Urinary bladder (tissue), 4 donors: ENCODE results near the gene CELSR1. TPM values are rescaled to one million over a fixed set of nuclear protein-coding genes. Genes with fewer than 3 reads are reported as not detected.
"Not testable (repeated sequence)": the region's sequence is repeated elsewhere in the genome, so short reads cannot be mapped to it uniquely, and the experiment has no call there.

ENCODE experiments used
- DNase-seq: peaks from one replicate; pipeline ENCODE4 v3.0.0-alpha.2; 2015; ENCODE audit errors: extremely low spot score
- H3K27ac ChIP-seq: one replicate; pipeline ENCODE4 v1.5.1; 2013; ENCODE audit warnings: low read depth, mild to moderate bottlenecking, moderate library complexity
- H3K36me3 ChIP-seq: one replicate; pipeline ENCODE4 v1.6.1; 2013; ENCODE audit warnings: mild to moderate bottlenecking, moderate library complexity; ENCODE audit not compliant: insufficient read depth
- H3K4me1 ChIP-seq: one replicate; pipeline ENCODE4 v1.6.1; 2013; ENCODE audit warnings: mild to moderate bottlenecking, moderate library complexity; ENCODE audit not compliant: insufficient read depth
- H3K4me3 ChIP-seq: one replicate; pipeline ENCODE4 v1.5.1; 2013; ENCODE audit warnings: low read depth, low read length
- WGBS: extraction: QIAGEN DNeasy Blood & Tissue Kit; methylation state at CpG from one replicate; pipeline ENCODE4 v1.1.7; 2013; 5-methylcytosine and 5-hydroxymethylcytosine counted together
- polyA plus RNA-seq: library from polyadenylated mRNA; stranded (reverse); fragments of 200-250 nt; gene quantifications from one replicate; pipeline ENCODE4 v1.2.3, GENCODE V29; 2013
- total RNA-seq: library from RNA; depleted of rRNA; stranded (reverse); fragments of >200 nt; gene quantifications from one replicate; pipeline ENCODE4 v1.2.3, GENCODE V29; 2014
- donor health status: healthy with polysubstance abuse.
- donor health status: healthy.

Gene CELSR1
- total and polyA plus RNA-seq, 2 donors, result 3.2 to 4.5 TPM

DNA sequence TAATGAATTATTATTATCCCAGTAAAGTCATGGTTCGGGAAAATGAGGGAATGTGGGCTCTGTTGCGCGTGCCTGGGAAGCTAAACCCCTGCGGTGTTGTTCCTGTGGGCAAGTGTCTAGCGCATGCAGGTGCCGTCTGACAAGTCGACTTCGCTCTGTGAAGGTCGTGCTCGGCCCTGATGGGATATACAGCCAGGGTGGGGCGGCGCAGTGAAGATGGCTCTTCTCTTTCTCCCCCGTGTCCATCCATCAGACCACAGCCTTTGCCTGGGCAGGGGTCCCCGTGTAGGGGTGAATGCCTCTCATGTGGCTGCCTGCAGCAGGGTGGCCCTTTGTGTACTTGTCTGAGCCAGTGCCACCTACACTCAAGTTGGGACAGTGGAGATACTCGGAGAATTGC lies 214.7 kb downstream of the CELSR1 start:
- Histone ChIP-seq H3K36me3 (no peaks in the 10 kb centered on the region), H3K27ac (no peak overlapping the region), H3K4me3 (no peak overlapping the region), H3K4me1 (no peaks in the 10 kb centered on the region)
- WGBS, result 97% methylated on average over 15 of the region's 15 CpGs
- no peak for DNase-seq

DNA sequence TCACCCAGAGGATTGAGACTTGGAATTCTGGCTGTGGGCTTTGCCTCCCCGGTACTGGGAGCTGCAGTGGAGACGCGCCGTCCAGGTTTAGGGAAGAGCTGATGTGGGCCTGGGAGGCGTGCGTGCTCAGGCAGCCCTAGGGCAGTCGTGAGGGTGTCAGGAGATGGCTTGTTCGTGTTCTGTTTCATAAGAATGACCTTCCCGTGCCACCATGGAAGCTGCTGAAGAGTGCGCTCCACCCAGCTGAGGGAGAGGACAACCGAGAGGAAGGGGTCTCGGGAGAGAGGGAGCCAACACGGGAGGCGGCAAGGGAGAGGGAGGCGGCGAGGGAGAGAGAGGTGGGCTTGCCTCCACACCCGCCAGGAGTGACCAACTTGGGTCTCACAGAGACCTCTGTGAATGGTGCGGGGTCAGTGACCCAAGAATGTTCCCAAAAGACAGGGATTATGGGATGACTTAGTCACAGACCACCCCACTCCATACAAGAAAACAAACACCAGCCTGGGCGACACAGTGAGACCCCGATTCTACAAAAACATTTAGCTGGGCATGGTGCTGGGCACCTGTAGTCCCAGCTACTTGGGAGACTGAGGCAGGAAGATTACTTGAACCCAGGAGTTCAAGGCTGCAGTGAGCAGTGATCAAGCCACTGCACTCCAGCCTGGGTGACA lies 216.6 kb downstream of the CELSR1 start:
- no peak overlapping the region for H3K27ac ChIP-seq
- WGBS, result 95% methylated on average over 20 of the region's 20 CpGs
- no peak overlapping the region for H3K4me3 ChIP-seq
- H3K36me3 ChIP-seq, result no peaks in the 10 kb centered on the region
- no peak for DNase-seq
- H3K4me1 ChIP-seq, result no peaks in the 10 kb centered on the region

DNA sequence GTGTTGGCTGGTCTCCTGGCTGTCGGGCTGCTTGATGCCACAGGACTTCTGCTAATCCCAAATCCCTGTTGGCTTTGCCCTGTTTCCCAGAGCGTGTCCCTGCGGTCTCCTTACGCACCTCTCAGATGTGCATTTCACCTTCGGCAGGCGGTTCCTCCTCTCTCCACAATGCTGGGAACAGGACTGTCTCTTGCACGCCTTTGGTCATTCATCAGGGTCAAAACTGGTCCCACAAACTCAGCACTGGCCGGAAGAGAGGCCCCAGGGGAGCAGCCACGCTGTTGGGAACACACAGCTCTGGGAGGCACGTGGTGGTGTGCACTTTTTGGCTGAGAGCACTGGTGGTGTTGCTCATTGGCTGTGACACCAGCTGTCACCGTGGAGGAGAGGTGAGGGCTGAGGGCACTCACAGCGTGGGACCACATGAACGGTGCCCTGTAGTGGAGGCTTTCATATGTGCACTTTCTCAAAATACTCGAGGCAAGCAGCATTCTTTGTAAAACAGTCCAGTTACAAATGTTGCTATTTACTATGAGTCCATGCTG lies 217.2 kb downstream of the CELSR1 start:
- WGBS, result 96% methylated on average over 14 of the region's 14 CpGs
- no peak for DNase-seq
- Histone ChIP-seq H3K4me1 (no peaks in the 10 kb centered on the region), H3K36me3 (no peaks in the 10 kb centered on the region), H3K4me3 (no peak overlapping the region), H3K27ac (no peak overlapping the region)

DNA sequence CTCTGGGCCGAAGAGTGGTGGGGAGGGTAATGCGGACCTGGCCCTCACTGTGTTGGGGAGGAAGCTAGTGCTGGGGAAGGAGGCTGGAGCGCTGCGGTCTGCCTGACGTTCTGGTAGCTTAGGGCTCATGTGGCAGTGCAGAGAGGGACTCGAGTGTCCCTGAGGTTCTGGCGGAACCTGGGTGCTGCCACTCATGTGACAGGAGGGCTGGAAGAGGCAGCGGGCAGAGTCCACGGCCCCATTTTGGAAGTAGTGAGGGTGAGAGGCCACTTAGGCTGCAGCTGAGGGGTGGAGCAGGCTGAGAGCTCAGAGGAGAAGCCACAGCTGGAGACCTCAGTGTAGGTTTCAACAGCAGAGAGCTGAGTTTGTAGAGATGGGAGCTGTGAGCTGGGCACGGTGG lies 218.1 kb downstream of the CELSR1 start:
- Histone ChIP-seq H3K4me3 (no peak overlapping the region), H3K27ac (no peak overlapping the region), H3K36me3 (no peaks in the 10 kb centered on the region), H3K4me1 (no peaks in the 10 kb centered on the region)
- 95% methylated on average over 10 of the region's 10 CpGs for WGBS
- DNase-seq, result no peak

DNA sequence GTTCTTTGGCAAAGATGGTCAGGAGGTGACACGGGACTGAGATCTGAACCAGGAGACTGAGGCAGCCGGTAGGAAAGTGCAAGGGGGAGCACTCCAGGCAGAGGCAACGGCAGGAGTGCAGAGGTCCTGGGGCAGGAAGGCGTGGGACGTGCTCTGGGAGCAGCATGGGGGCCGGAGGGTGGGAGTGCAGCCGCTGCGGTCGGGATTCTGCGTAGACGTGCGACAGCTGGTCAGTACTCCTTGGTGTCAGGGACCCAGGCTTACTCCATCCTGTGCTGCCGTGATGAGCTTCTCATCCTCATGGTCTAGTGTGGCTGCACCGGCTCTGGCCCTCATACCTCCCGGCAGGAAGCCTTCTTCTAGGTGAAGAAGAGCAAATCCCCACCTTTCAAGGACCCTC lies 218.8 kb downstream of the CELSR1 start:
- no peaks in the 10 kb centered on the region for H3K36me3 ChIP-seq
- H3K4me3 ChIP-seq, result no peak overlapping the region
- no peak overlapping the region for H3K27ac ChIP-seq
- no peaks in the 10 kb centered on the region for H3K4me1 ChIP-seq
- 91% methylated on average over 15 of the region's 15 CpGs for WGBS
- DNase-seq, result no peak

DNA sequence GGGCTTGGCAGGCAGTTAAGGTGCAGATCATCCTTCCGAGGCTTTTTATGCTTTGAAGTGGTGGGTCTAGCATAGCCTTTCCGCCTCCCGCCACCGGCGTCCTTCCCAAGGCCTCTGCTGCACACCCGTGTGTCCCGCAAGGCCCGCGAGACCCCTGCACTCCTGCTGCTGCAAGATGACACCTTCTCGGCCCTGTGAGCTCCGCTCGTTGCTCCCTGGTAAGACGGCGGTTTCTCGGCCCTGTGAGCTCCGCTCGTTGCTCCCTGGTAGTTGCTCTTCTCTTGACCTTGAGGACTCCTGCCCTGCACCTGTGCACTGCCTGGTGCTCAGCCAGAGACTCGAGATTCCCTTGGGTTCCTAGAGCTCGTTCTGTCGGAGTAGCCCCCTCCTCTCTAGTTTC lies 219.8 kb downstream of the CELSR1 start:
- Histone ChIP-seq H3K27ac (no peak overlapping the region), H3K36me3 (no peaks in the 10 kb centered on the region), H3K4me1 (no peaks in the 10 kb centered on the region), H3K4me3 (no peak overlapping the region)
- WGBS, result 94% methylated on average over 20 of the region's 20 CpGs
- DNase-seq, result no peak

DNA sequence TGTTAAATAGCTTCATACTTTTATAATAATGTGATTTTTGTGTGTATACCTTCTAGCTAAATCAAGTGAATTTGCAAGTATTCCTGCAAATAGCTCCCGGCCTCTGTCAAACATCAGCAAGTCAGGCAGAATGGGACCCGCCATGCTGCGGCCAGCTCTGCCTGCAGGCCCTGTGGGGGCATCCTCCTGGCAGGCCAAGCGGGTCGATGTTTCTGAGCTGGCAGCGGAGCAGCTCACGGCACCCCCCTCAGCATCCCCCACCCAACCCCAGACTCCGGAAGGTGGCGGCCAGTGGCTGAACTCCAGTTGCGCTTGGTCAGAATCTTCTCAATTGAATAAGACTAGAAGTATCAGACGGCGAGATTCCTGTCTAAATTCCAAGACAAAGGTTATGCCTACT lies 221.4 kb downstream of the CELSR1 start:
- DNase-seq, result no peak
- 95% methylated on average over 12 of the region's 12 CpGs for WGBS
- Histone ChIP-seq H3K36me3 (no peaks in the 10 kb centered on the region), H3K4me3 (no peak overlapping the region), H3K4me1 (no peaks in the 10 kb centered on the region), H3K27ac (no peak overlapping the region)

DNA sequence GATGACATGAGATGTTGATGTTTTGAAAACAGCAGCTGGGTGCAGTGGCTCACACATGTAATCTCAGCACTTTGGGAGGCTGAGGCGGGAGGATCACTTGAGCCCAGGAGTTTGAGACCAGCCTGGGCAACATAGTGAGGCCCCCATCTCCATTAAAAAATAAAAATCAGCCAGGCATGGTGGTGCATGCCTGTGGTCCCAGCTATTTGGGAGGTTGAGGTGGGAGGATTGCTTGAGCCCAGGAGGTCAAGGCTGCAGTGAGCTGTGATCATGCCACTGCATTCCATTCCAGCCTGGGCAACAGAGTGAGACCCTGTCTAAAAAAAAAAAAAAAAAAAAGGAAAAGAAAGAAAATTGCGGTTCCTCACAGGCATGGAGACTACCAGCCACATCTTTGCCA lies 224.6 kb downstream of the CELSR1 start:
- not testable (repeated sequence) for H3K4me3 ChIP-seq, H3K36me3 ChIP-seq, H3K27ac ChIP-seq, H3K4me1 ChIP-seq, DNase-seq
- WGBS, result 96% methylated on average over 2 of the region's 2 CpGs

DNA sequence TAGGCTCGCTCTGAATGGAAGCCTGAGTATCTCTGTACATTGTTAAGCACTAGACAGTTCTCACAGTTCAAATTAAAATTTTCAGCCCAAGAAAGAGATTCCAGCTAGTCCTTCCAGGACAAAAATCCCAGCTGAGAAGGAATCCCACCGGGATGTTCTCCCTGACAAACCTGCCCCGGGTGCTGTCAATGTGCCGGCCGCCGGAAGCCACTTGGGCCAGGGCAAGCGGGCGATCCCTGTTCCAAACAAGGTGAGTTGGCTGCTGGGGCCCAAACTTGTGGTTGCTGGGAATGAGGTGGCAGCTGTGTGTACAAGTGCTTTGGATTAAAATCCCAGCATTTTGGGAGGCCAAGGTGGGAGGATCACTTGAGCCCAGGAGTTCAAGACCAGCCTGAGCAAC lies 225.4 kb downstream of the CELSR1 start:
- Histone ChIP-seq H3K36me3 (no peaks in the 10 kb centered on the region), H3K4me3 (no peak overlapping the region), H3K4me1 (no peaks in the 10 kb centered on the region), H3K27ac (no peak overlapping the region)
- DNase-seq, result no peak
- 97% methylated on average over 8 of the region's 8 CpGs for WGBS

Other genes starting within 250 kb of the CELSR1 start
- gene GTSE1, start 240.8 kb downstream of the CELSR1 start, total RNA-seq, result 6.6 TPM
- 0.33 TPM for gene GTSE1, start 240.8 kb downstream of the CELSR1 start, polyA plus RNA-seq
- gene TRMU, start 201.9 kb downstream of the CELSR1 start, total RNA-seq, result 27.1 TPM
- gene TRMU, start 201.9 kb downstream of the CELSR1 start, polyA plus RNA-seq, result 21.0 TPM
- gene GRAMD4, start 82.8 kb upstream of the CELSR1 start, total RNA-seq, result 10.9 TPM
- 13.1 TPM for gene GRAMD4, start 82.8 kb upstream of the CELSR1 start, polyA plus RNA-seq
- gene CERK, start 200.6 kb upstream of the CELSR1 start, total RNA-seq, result 25.4 TPM
- gene CERK, start 200.6 kb upstream of the CELSR1 start, polyA plus RNA-seq, result 22.3 TPM
- gene TBC1D22A, start 225.0 kb upstream of the CELSR1 start, total RNA-seq, result 7.7 TPM
- 19.1 TPM for gene TBC1D22A, start 225.0 kb upstream of the CELSR1 start, polyA plus RNA-seq